Neuronal stem cell (in vitro differentiated cells): ENCODE measurements around the gene MROH8.

ENCODE experiments used
- DNase-seq: peaks from one replicate; pipeline ENCODE4 v3.0.0-alpha.2; 2013; ENCODE audit warnings: low spot score
- H2AFZ ChIP-seq: one replicate; pipeline ENCODE4 v1.6.1; 2013; ENCODE audit warnings: mild to moderate bottlenecking, low read length, inconsistent platforms
- H2AK5ac ChIP-seq: 2 replicates; pipeline ENCODE4 v1.6.1; 2013; ENCODE audit warnings: low read depth, mild to moderate bottlenecking, inconsistent platforms, low read length, moderate library complexity, mixed read lengths
- H2BK120ac ChIP-seq: 2 replicates; pipeline ENCODE4 v1.6.1; 2013; ENCODE audit warnings: low read depth, mild to moderate bottlenecking, inconsistent platforms, low read length, moderate library complexity, mixed read lengths
- H2BK12ac ChIP-seq: one replicate; pipeline ENCODE4 v1.6.1; 2013; ENCODE audit warnings: low read length, inconsistent platforms
- H2BK15ac ChIP-seq: 2 replicates; pipeline ENCODE4 v1.6.1; 2013; ENCODE audit warnings: mild to moderate bottlenecking, low read length, inconsistent platforms, mixed read lengths
- H2BK5ac ChIP-seq: one replicate; pipeline ENCODE4 v1.6.1; 2013; ENCODE audit warnings: inconsistent platforms, mild to moderate bottlenecking, low read length, moderate library complexity
- H3K14ac ChIP-seq: one replicate; pipeline ENCODE4 v1.6.1; 2013; ENCODE audit warnings: low read length, inconsistent platforms
- H3K18ac ChIP-seq: 2 replicates; pipeline ENCODE4 v1.6.1; 2013; ENCODE audit warnings: low read length, inconsistent platforms
- H3K23ac ChIP-seq: 2 replicates; pipeline ENCODE4 v1.6.1; 2013; ENCODE audit warnings: low read depth, mild to moderate bottlenecking, mixed read lengths, low read length, inconsistent platforms; ENCODE audit not compliant: poor library complexity
- H3K27ac ChIP-seq: replicated peaks from 3 replicates; pipeline ENCODE4 v1.5.1; 2013; ENCODE audit warnings: low read length, inconsistent platforms
- H3K27me3 ChIP-seq, 3 experiments: 2 replicates each; pipeline ENCODE4 v1.6.1; 2013; ENCODE audit warnings: low read length in 3 of 3, mild to moderate bottlenecking in 2 of 3, inconsistent platforms in 1 of 3, low read depth in 1 of 3, mixed read lengths in 1 of 3, moderate library complexity in 1 of 3; ENCODE audit not compliant: control insufficient read depth in 3 of 3, insufficient read depth in 3 of 3
- H3K36me3 ChIP-seq, 2 donors: replicated peaks in 1 of 2; 2 replicates each; pipeline ENCODE4 v1.6.1; 2013; ENCODE audit warnings: low read length in 2 of 2; ENCODE audit not compliant: control insufficient read depth in 2 of 2, insufficient read depth in 2 of 2
- H3K4ac ChIP-seq: 2 replicates; pipeline ENCODE4 v1.6.1; 2013; ENCODE audit warnings: inconsistent platforms, mild to moderate bottlenecking, low read length, moderate library complexity
- H3K4me1 ChIP-seq, 2 donors: 1 replicate in 1 of 2; 2 replicates in 1 of 2; pipeline ENCODE4 v1.6.1; 2013; ENCODE audit warnings: low read length in 2 of 2, low read depth in 1 of 2; ENCODE audit not compliant: control insufficient read depth in 2 of 2, insufficient read depth in 1 of 2
- H3K4me2 ChIP-seq: one replicate; pipeline ENCODE4 v1.6.1; 2013; ENCODE audit warnings: mild to moderate bottlenecking, low read length, inconsistent platforms; ENCODE audit not compliant: insufficient read depth, poor library complexity, severe bottlenecking
- H3K4me3 ChIP-seq, 2 donors: 2 replicates each; pipeline ENCODE4 v1.5.1; 2013; ENCODE audit warnings: low read length in 2 of 2, mild to moderate bottlenecking in 2 of 2, inconsistent platforms in 1 of 2, moderate library complexity in 1 of 2
- H3K79me1 ChIP-seq: one replicate; pipeline ENCODE4 v1.6.1; 2013; ENCODE audit warnings: low read depth, mild to moderate bottlenecking, inconsistent platforms, low read length, moderate library complexity
- H3K9ac ChIP-seq: one replicate; pipeline ENCODE4 v1.6.1; 2013; ENCODE audit warnings: mild to moderate bottlenecking, low read depth, low read length, inconsistent platforms; ENCODE audit not compliant: poor library complexity
- H3K9me3 ChIP-seq, 2 donors: replicated peaks in 1 of 2; 2 replicates each; pipeline versions ENCODE3 to v1.6.1; 2013; ENCODE audit warnings: low read length in 2 of 2, mild to moderate bottlenecking in 2 of 2, inconsistent platforms in 1 of 2, low read depth in 1 of 2, mixed read lengths in 1 of 2, moderate library complexity in 1 of 2; ENCODE audit not compliant: control insufficient read depth in 2 of 2, insufficient read depth in 1 of 2
- H4K8ac ChIP-seq: one replicate; pipeline ENCODE4 v1.6.1; 2013; ENCODE audit warnings: low read depth, mild to moderate bottlenecking, inconsistent platforms, low read length, moderate library complexity
- H4K91ac ChIP-seq: one replicate; pipeline ENCODE4 v1.6.1; 2013; ENCODE audit warnings: low read length, low read depth, mild to moderate bottlenecking, inconsistent platforms; ENCODE audit not compliant: poor library complexity
- WGBS, 2 donors: extraction: QIAGEN DNeasy Blood & Tissue Kit; methylation state at CpG; one replicate each; pipeline ENCODE4 v1.1.7; 2013; ENCODE audit warnings: missing lambda C conversion rate in 2 of 2, mixed read lengths in 1 of 2; ENCODE audit not compliant: insufficient read length in 2 of 2, insufficient replicate concordance in 1 of 2; ENCODE audit errors: extremely low coverage in 2 of 2; 5-methylcytosine and 5-hydroxymethylcytosine counted together

Gene MROH8

DNA sequence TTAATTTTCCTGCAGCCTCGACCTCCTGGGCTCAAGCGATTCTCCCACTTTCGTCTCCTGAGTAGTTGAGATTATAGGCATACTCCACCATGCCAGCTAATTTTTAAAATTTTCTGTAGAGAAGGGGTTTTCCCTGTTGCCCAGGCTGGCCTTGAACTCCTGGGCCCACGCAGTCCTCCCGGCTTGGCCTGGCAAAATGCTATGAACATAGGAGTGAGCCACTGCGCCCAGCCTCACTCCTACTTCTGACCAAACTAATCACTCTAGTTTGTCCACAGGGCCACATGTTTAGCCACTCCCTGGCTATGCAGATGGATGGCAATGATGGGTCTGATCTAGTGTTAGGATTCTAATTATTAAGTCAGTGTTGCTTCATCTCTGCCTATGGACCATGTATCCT is 32.1 kb downstream of the MROH8 start:
- Histone ChIP-seq H3K18ac (no peak overlapping the region), H2AFZ (no peak overlapping the region), H3K4me3 (no peak overlapping the region), H3K9me3 (peaks cover 0 to 4% of the 10 kb centered on the region in 2 donors), H3K4me1 (no peaks in the 10 kb centered on the region), H2BK120ac (no peak overlapping the region), H2AK5ac (no peak overlapping the region), H3K4me2 (no peak overlapping the region), H3K14ac (no peak overlapping the region), H3K27ac (no peak overlapping the region), H3K79me1 (no peaks in the 10 kb centered on the region), H3K27me3 (no peaks in the 10 kb centered on the region), H2BK5ac (no peak overlapping the region), H4K8ac (no peak overlapping the region), H3K36me3 (no peaks in the 10 kb centered on the region), H2BK12ac (no peak overlapping the region), H3K23ac (no peak overlapping the region), H4K91ac (no peak overlapping the region), H3K9ac (no peak overlapping the region), H3K4ac (no peak overlapping the region), H2BK15ac (no peak overlapping the region)
- no CpG with 5 or more reads among the region's 6 CpGs for WGBS, 2 donors
- DNase-seq = no peak

DNA sequence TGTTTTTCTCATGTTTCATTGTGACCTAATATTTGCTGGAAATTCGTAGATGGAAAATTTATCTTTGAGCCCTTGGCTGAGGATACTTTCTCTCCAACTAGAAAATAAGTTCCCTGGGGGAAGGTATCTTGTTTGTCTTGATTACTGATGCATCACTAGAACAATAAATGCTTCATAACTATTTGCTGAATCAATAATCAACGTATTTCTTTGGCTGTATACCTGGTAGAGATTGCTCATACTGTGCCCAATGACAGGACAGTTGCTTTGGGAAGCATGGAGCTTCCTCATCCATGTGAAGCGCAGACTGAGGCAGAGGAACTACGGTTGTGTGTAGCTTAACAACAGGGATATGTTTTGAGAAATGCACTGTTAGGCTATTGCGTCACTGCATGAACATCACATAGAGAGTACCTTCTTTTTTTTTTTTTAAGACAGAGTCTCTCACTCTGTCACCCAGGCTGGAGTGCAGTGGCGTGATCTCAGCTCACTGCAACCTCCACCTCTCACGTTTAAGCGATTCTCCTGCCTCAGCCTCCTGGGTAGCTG is 34.4 kb downstream of the MROH8 start:
- Histone ChIP-seq H3K4ac (no peak overlapping the region), H4K8ac (no peak overlapping the region), H2BK15ac (no peak overlapping the region), H3K27ac (no peak overlapping the region), H3K4me2 (no peak overlapping the region), H3K9ac (no peak overlapping the region), H3K27me3 (no peaks in the 10 kb centered on the region), H2AK5ac (no peak overlapping the region), H3K4me3 (no peak overlapping the region), H3K36me3 (no peaks in the 10 kb centered on the region), H3K14ac (no peak overlapping the region), H3K4me1 (no peaks in the 10 kb centered on the region), H2AFZ (no peak overlapping the region), H2BK120ac (no peak overlapping the region), H3K23ac (no peak overlapping the region), H3K79me1 (no peaks in the 10 kb centered on the region), H4K91ac (no peak overlapping the region), H3K9me3 (no peaks in the 10 kb centered on the region), H3K18ac (no peak overlapping the region), H2BK5ac (no peak overlapping the region), H2BK12ac (no peak overlapping the region)
- no peak for DNase-seq
- no CpG with 5 or more reads among the region's 8 CpGs for WGBS, 2 donors

GRCh38 chr20:37142708-37143107 is 36.6 kb downstream of the MROH8 start:
- DNase-seq = no peak
- no peak overlapping the region for H3K27ac ChIP-seq
- H3K9me3 ChIP-seq = no peaks in the 10 kb centered on the region
- no peak overlapping the region for H2BK5ac ChIP-seq
- H3K18ac ChIP-seq = no peak overlapping the region
- no peak overlapping the region for H4K91ac ChIP-seq
- H2AK5ac ChIP-seq = no peak overlapping the region
- H2BK120ac ChIP-seq = no peak overlapping the region
- H2BK12ac ChIP-seq = no peak overlapping the region
- H4K8ac ChIP-seq = no peak overlapping the region
- H3K27me3 ChIP-seq = no peaks in the 10 kb centered on the region
- no CpG with 5 or more reads among the region's 3 CpGs for WGBS, 2 donors
- H3K4ac ChIP-seq = no peak overlapping the region
- H2AFZ ChIP-seq = no peak overlapping the region
- H3K14ac ChIP-seq = no peak overlapping the region
- no peaks in the 10 kb centered on the region for H3K79me1 ChIP-seq
- no peak overlapping the region for H2BK15ac ChIP-seq
- H3K4me2 ChIP-seq = no peak overlapping the region
- no peak overlapping the region for H3K9ac ChIP-seq
- H3K4me3 ChIP-seq = no peak overlapping the region
- H3K4me1 ChIP-seq = no peaks in the 10 kb centered on the region
- no peak overlapping the region for H3K23ac ChIP-seq
- H3K36me3 ChIP-seq = no peaks in the 10 kb centered on the region

DNA sequence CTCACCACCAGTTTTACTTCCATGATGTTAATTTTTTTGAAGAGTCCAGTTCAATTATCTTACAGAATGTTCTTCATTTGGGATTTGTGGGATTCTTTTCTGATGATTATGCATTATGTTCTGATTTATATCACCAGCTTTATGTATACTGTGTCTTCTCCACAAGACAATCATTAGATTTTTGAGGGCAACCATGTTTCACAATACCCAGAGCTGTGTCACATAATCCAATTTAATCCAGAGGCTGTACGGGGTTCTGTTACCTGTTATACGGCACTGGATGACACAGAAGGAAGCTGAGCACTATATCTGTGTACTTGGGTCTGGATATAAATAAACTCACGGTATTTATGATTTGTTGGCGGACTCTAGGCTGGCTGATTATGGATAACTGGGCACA is 41.8 kb downstream of the MROH8 start:
- no peak overlapping the region for H3K14ac ChIP-seq
- no peak for DNase-seq
- no peak overlapping the region for H4K91ac ChIP-seq
- no peaks in the 10 kb centered on the region for H3K9me3 ChIP-seq
- H3K9ac ChIP-seq = no peak overlapping the region
- H2BK12ac ChIP-seq = no peak overlapping the region
- no peak overlapping the region for H2AFZ ChIP-seq
- no peak overlapping the region for H3K4me3 ChIP-seq
- no peaks in the 10 kb centered on the region for H3K36me3 ChIP-seq
- H2BK120ac ChIP-seq = no peak overlapping the region
- no peaks in the 10 kb centered on the region for H3K27me3 ChIP-seq
- no peaks in the 10 kb centered on the region for H3K79me1 ChIP-seq
- no peak overlapping the region for H3K18ac ChIP-seq
- no peak overlapping the region for H3K23ac ChIP-seq
- whole genome bisulfite sequencing, 2 donors = no CpG with 5 or more reads among the region's 4 CpGs
- H2BK5ac ChIP-seq = no peak overlapping the region
- no peak overlapping the region for H2BK15ac ChIP-seq
- no peak overlapping the region for H3K4ac ChIP-seq
- H4K8ac ChIP-seq = no peak overlapping the region
- no peak overlapping the region for H3K27ac ChIP-seq
- no peak overlapping the region for H2AK5ac ChIP-seq
- peaks cover 0 to 4% of the 10 kb centered on the region in 2 donors for H3K4me1 ChIP-seq
- no peak overlapping the region for H3K4me2 ChIP-seq
